B cell (primary cell): Measurements from ENCODE around the gene VWA3B. TPM values are rescaled to one million over a fixed set of nuclear protein-coding genes. Genes with fewer than 3 reads are reported as not detected.

Source experiments
- ATAC-seq: fragments of 200-7000 bp; cut with Tn5 transposase; one replicate; pipeline ENCODE4 v1.10.0; 2021; ENCODE audit warnings: low read depth, mild to moderate bottlenecking, moderate number of reproducible peaks, moderate library complexity
- CTCF ChIA-PET: fragments of 350-600 bp; sonication (Branson Sonifier 250); formaldehyde crosslinking; loops from one replicate; lab custom pipeline; 2021; ENCODE audit warnings: antibody characterized with exemption, inconsistent platforms; lab: Charles Lee
- POLR2A ChIA-PET: fragments of 350-600 bp; sonication (Branson Sonifier 250); formaldehyde crosslinking; loops from one replicate; lab custom pipeline; 2021; ENCODE audit warnings: antibody characterized with exemption; lab: Charles Lee
- DNase-seq: peaks from one replicate; pipeline ENCODE4 v3.0.0; 2013
- H2AFZ ChIP-seq: 2 replicates; pipeline ENCODE4 v1.6.1; 2012; ENCODE audit warnings: mild to moderate bottlenecking, low read depth, low read length; ENCODE audit not compliant: insufficient read depth, poor library complexity, severe bottlenecking
- H3K27ac ChIP-seq, 2 donors: 1 replicate in 1 of 2; 2 replicates in 1 of 2; pipeline ENCODE4 v1.5.1; 2012 to 2013; ENCODE audit warnings: low read length in 2 of 2, mild to moderate bottlenecking in 2 of 2, moderate library complexity in 1 of 2
- H3K27me3 ChIP-seq, 4 experiments: fragments of 200-600 bp in 1 of 4; sonication (generic) in 1 of 4; replicated peaks in 1 of 4; 1 replicate in 2 of 4; 2 replicates in 2 of 4; pipeline versions ENCODE4 v1.6.1 to v1.7.0; 2013 to 2016; ENCODE audit warnings: low read length in 3 of 4, mild to moderate bottlenecking in 2 of 4, mixed read lengths in 1 of 4, moderate library complexity in 1 of 4; ENCODE audit not compliant: insufficient read depth in 4 of 4, control insufficient read depth in 3 of 4; ENCODE audit errors: control extremely low read depth in 1 of 4
- H3K36me3 ChIP-seq, 2 experiments: replicated peaks in 1 of 2; 1 replicate in 1 of 2; 2 replicates in 1 of 2; pipeline versions ENCODE4 v1.6.1 to v1.7.1; 2013; ENCODE audit warnings: low read length in 1 of 2; ENCODE audit not compliant: insufficient read depth in 2 of 2, control insufficient read depth in 1 of 2; ENCODE audit errors: control extremely low read depth in 1 of 2, extremely low read depth in 1 of 2
- H3K4me1 ChIP-seq, 2 donors: fragments of 200-600 bp in 1 of 2; sonication (generic) in 1 of 2; 1 replicate in 1 of 2; 2 replicates in 1 of 2; pipeline versions ENCODE4 v1.5.1 to v1.6.1; 2013 to 2017; ENCODE audit warnings: low read length in 2 of 2; ENCODE audit not compliant: control insufficient read depth in 2 of 2, insufficient read depth in 2 of 2
- H3K4me2 ChIP-seq: replicated peaks from 2 replicates; pipeline ENCODE3; 2012; ENCODE audit warnings: mild to moderate bottlenecking, low read depth, low read length; ENCODE audit not compliant: poor library complexity, severe bottlenecking
- H3K4me3 ChIP-seq, 5 experiments: fragments of 200-600 bp in 1 of 5; sonication (generic) in 1 of 5; 1 replicate in 3 of 5; 2 replicates in 2 of 5; pipeline versions ENCODE4 v1.5.1 to v1.7.0; 2011 to 2016; ENCODE audit warnings: low read length in 4 of 5, mild to moderate bottlenecking in 4 of 5, low read depth in 2 of 5, control low read depth in 1 of 5, moderate library complexity in 1 of 5; ENCODE audit not compliant: insufficient read depth in 1 of 5; ENCODE audit errors: control extremely low read depth in 1 of 5, extremely low read depth in 1 of 5
- H3K79me2 ChIP-seq: fragments of 200-600 bp; sonication (generic); one replicate; pipeline ENCODE4 v1.6.0; 2016; ENCODE audit warnings: low read length; ENCODE audit not compliant: control insufficient read depth, insufficient read depth
- H3K9ac ChIP-seq: fragments of 200-600 bp; sonication (generic); 2 replicates; pipeline ENCODE4 v1.6.1; 2017; ENCODE audit warnings: mild to moderate bottlenecking, low read length, moderate library complexity
- H3K9me3 ChIP-seq, 3 donors: one replicate each; pipeline versions ENCODE4 v1.6.1 to v1.7.1; 2013; ENCODE audit warnings: low read length in 2 of 3; ENCODE audit not compliant: control insufficient read depth in 2 of 3, insufficient read depth in 1 of 3; ENCODE audit errors: control extremely low read depth in 1 of 3
- H4K20me1 ChIP-seq: 2 replicates; pipeline ENCODE4 v1.6.0; 2012; ENCODE audit warnings: mild to moderate bottlenecking, low read length; ENCODE audit not compliant: insufficient read depth, control insufficient read depth, poor library complexity, severe bottlenecking
- H3K27ac Mint-ChIP-seq: one replicate; pipeline ENCODE4 v1.8.0; 2021; ENCODE audit warnings: mixed read lengths
- H3K27me3 Mint-ChIP-seq: one replicate; pipeline ENCODE4 v1.8.0; 2021; ENCODE audit warnings: mixed read lengths
- H3K4me1 Mint-ChIP-seq: one replicate; pipeline ENCODE4 v1.8.0; 2021; ENCODE audit warnings: mixed read lengths
- H3K4me3 Mint-ChIP-seq: one replicate; pipeline ENCODE4 v1.8.0; 2021; ENCODE audit warnings: mixed read lengths
- H3K9me3 Mint-ChIP-seq: one replicate; pipeline ENCODE4 v1.8.0; 2022; ENCODE audit warnings: mixed read lengths; ENCODE audit not compliant: insufficient read depth
- EZH2 ChIP-seq: IDR thresholded peaks from 2 replicates; pipeline ENCODE4 v1.6.1; 2012; ENCODE audit warnings: borderline replicate concordance, low read depth, mild to moderate bottlenecking, moderate library complexity, low read length; ENCODE audit not compliant: insufficient read depth, poor library complexity, severe bottlenecking
- WGBS: methylation state at CpG from one replicate; pipeline ENCODE4 v1.1.5; 2013; ENCODE audit warnings: missing lambda C conversion rate; ENCODE audit not compliant: insufficient coverage; 5-methylcytosine and 5-hydroxymethylcytosine counted together
- intact Hi-C: fragments of 100-400 bp; cut with micrococcal nuclease; formaldehyde crosslinking; loops from one replicate; pipeline ENCODE4 v1.10.0; 2022
- polyA plus RNA-seq: library from polyadenylated mRNA; depleted of rRNA; stranded (reverse); fragments of >200 nt; gene quantifications from 2 replicates; pipeline ENCODE4 v1.2.3, GENCODE V29; 2012
- total RNA-seq, 2 donors: library from RNA; stranded (reverse); fragments of 120-200 nt in 1 of 2; gene quantifications; 1 replicate in 1 of 2; 2 replicates in 1 of 2; pipeline versions ENCODE4 v1.2.3 to v1.2.4, GENCODE V29; 2013 to 2022
- TF ChIP-seq, protein P1 (sequence below): fragments of 200-600 bp; IDR thresholded peaks from one replicate; pipeline ENCODE4 v1.8.0; 2022; ENCODE audit warnings: antibody characterized with exemption, mild to moderate bottlenecking

VWA3B gene
- total and polyA plus RNA-seq, 2 donors (not counting 1 experiment from before 2014, with no cell fraction given) = not detected

DNA sequence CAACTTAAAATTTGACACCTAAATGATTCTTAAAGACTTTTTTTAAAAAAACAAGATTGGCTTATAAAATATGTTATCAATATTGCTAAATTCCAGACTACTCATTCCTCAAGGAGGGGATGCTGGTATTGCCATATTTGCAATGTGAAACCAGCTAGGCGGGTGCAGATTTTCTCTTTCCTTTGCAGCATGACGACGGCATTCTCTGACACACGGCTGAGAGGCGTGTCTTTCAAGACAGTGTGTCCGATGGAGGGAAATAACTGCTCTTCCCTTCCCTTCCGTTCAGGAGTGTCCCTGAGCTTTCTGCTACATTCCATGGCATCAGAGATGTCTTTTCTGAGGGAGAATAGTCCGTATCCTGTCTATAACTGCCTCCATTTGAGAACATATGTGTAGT is 221.1 kb downstream of the VWA3B start:
- Histone ChIP-seq H2AFZ (no peak overlapping the region), H3K4me1 (no peaks in the 10 kb centered on the region), H3K36me3 (no peaks in the 10 kb centered on the region), H3K79me2 (no peaks in the 10 kb centered on the region), H3K9me3 (no peaks in the 10 kb centered on the region), H3K4me2 (no peak overlapping the region), H4K20me1 (no peaks in the 10 kb centered on the region), H3K9ac (no peak overlapping the region), H3K27ac (no peak overlapping the region), H3K27me3 (peaks cover 0 to 10% (median 2%) of the 10 kb centered on the region in 4 experiments), H3K4me3 (no peak overlapping the region)
- Mint-ChIP-seq H3K4me1 (no peaks in the 10 kb centered on the region), H3K27ac (no peak overlapping the region), H3K4me3 (no peak overlapping the region), H3K9me3 (no peaks in the 10 kb centered on the region), H3K27me3 (peaks cover 63% of the 10 kb centered on the region)
- TF ChIP-seq, protein P1, sequence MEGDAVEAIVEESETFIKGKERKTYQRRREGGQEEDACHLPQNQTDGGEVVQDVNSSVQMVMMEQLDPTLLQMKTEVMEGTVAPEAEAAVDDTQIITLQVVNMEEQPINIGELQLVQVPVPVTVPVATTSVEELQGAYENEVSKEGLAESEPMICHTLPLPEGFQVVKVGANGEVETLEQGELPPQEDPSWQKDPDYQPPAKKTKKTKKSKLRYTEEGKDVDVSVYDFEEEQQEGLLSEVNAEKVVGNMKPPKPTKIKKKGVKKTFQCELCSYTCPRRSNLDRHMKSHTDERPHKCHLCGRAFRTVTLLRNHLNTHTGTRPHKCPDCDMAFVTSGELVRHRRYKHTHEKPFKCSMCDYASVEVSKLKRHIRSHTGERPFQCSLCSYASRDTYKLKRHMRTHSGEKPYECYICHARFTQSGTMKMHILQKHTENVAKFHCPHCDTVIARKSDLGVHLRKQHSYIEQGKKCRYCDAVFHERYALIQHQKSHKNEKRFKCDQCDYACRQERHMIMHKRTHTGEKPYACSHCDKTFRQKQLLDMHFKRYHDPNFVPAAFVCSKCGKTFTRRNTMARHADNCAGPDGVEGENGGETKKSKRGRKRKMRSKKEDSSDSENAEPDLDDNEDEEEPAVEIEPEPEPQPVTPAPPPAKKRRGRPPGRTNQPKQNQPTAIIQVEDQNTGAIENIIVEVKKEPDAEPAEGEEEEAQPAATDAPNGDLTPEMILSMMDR = no peak
- TF ChIP-seq EZH2 = no peak
- CTCF ChIA-PET = no interaction called here
- ATAC-seq = no peak
- intact Hi-C loops = no loop called here
- 91% methylated on average over 8 of the region's 8 CpGs for WGBS
- POLR2A ChIA-PET = no interaction called here
- no peak for DNase-seq

DNA sequence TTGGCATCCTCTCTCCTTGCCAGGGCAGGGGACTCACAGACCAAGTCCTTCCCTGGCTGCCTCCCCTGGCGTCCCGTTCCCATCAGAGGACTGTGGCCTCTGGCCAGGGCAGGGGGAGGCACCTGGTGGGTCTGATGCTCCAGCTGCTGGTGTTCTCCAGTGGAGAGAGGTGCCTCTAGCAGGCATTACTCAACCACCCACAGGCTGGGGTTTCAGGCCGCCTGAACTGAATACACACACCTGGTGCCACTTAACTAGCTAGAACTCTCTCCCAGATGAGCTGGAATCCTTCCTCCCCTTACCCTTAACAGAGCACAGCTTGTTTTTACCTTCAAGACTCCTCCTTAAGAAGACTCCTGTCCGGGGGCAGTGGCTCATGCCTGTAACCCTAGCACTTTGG is 221.6 kb downstream of the VWA3B start:
- Histone ChIP-seq H3K4me1 (no peaks in the 10 kb centered on the region), H3K4me3 (no peak overlapping the region), H3K27ac (no peak overlapping the region), H3K9ac (no peak overlapping the region), H2AFZ (no peak overlapping the region), H3K27me3 (peaks cover 0 to 10% (median 2%) of the 10 kb centered on the region in 4 experiments), H3K4me2 (no peak overlapping the region), H3K9me3 (no peaks in the 10 kb centered on the region), H3K79me2 (no peaks in the 10 kb centered on the region), H4K20me1 (no peaks in the 10 kb centered on the region), H3K36me3 (no peaks in the 10 kb centered on the region)
- Mint-ChIP-seq H3K27ac (no peak overlapping the region), H3K4me3 (no peak overlapping the region), H3K4me1 (no peaks in the 10 kb centered on the region), H3K9me3 (no peaks in the 10 kb centered on the region), H3K27me3 (peaks cover 67% of the 10 kb centered on the region)
- POLR2A ChIA-PET = no interaction called here
- intact Hi-C loops = no loop called here
- WGBS = 88% methylated on average over 4 of the region's 4 CpGs
- CTCF ChIA-PET = no interaction called here
- TF ChIP-seq, protein P1 = no peak
- no peak for TF ChIP-seq EZH2
- DNase-seq (no peak), ATAC-seq (no peak)
